ENCODE data around the gene RAPGEF4.

The RAPGEF4 gene

DNA sequence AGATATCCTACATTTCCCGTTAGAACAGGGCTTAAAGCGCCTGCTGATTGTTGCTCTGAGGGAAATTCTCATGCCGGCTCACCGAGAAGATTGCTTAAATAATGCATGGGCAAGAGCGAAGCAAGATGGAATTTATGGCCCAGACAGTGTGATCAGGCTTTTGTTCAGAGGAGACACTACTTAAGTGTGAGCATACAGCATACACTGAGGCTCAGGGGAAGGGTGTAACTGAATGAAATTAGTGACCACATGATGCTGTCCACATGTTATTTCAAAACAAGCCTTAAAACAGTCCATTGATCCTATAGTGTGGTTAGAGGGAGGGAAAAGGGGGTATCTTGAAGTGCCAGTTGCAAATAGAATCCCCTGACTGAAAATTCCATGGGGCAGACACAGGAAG lies 125.5 kb downstream of the RAPGEF4 start:
- no peak for ATAC-seq (ENCODE audit: insufficient read depth, low read depth)
- H2AFZ ChIP-seq (ENCODE audit: low read depth, low read length) = no peak overlapping the region
- no peak for TF ChIP-seq EZH2 (IDR thresholded peaks at IDR 0.05; ENCODE audit: borderline replicate concordance, low read depth, low read length, severe bottlenecking)
- TF ChIP-seq, protein P1, sequence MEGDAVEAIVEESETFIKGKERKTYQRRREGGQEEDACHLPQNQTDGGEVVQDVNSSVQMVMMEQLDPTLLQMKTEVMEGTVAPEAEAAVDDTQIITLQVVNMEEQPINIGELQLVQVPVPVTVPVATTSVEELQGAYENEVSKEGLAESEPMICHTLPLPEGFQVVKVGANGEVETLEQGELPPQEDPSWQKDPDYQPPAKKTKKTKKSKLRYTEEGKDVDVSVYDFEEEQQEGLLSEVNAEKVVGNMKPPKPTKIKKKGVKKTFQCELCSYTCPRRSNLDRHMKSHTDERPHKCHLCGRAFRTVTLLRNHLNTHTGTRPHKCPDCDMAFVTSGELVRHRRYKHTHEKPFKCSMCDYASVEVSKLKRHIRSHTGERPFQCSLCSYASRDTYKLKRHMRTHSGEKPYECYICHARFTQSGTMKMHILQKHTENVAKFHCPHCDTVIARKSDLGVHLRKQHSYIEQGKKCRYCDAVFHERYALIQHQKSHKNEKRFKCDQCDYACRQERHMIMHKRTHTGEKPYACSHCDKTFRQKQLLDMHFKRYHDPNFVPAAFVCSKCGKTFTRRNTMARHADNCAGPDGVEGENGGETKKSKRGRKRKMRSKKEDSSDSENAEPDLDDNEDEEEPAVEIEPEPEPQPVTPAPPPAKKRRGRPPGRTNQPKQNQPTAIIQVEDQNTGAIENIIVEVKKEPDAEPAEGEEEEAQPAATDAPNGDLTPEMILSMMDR (IDR thresholded peaks at IDR 0.05; ENCODE audit: borderline replicate concordance, extremely low read depth, low read length, poor library complexity, severe bottlenecking) = no peak
- no peaks in the 10 kb centered on the region for H3K79me2 ChIP-seq (ENCODE audit: insufficient read depth, low read length)
- no peak overlapping the region for H3K27ac ChIP-seq (ENCODE audit: low read length)
- no peaks in the 10 kb centered on the region for H3K36me3 ChIP-seq (ENCODE audit: insufficient read depth, low read length)
- H4K20me1 ChIP-seq (ENCODE audit: insufficient read depth, low read length) = no peaks in the 10 kb centered on the region
- H3K4me1 ChIP-seq (ENCODE audit: insufficient read depth, low read length) = no peaks in the 10 kb centered on the region
- H3K4me3 ChIP-seq (ENCODE audit: low read depth in 1 of 2, low read length in 2 of 2) = no peak overlapping the region
- H3K27me3 ChIP-seq (ENCODE audit: insufficient read depth, low read length, poor library complexity) = peaks cover 7% of the 10 kb centered on the region
- H3K4me2 ChIP-seq (ENCODE audit: insufficient read depth, low read length) = no peak overlapping the region
- no peaks in the 10 kb centered on the region for H3K9me3 ChIP-seq (ENCODE audit: insufficient read depth, low read length, severe bottlenecking)
- no peak overlapping the region for H3K9ac ChIP-seq (ENCODE audit: low read depth, low read length)
- DNase-seq = no peak

DNA sequence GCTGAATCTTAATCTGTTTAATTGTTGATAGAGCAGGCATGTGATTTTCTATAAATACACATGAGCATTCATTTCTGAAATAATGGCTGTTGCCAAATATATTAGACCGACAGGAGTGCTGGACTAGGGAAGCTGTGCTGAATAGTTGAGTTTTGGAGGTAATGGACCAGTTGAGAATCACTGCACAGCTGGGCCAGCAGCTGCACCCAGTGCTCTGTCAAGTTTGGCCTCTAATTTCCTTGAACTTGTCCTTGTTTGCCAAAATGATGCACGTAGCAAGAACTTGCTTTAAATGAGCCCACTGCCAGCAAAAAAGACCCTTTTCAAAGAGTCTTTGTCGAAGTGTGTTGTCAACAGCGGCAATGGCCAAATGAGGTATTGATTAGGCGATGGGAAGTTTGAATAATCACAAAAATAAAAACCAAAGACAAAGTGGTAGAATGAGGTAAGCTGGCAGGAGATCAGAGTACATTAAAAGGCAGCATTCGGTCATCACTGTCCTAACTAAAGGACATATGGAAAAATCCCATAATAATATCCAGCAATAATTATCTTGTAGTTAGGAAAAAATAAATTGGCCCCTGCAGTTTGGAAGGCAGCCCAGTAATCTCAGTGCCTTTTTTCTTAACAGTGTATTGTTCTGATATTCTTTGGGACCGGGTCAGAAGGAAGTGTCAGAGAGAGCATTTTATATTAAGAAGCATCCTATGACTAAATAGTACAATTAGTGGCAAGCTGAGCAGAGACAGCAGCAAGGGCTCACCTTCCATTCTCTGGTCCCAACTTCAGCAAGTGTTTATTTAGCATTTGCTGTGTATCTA lies 126.2 kb downstream of the RAPGEF4 start:
- no peaks in the 10 kb centered on the region for H3K4me1 ChIP-seq (ENCODE audit: insufficient read depth, low read length)
- no peak overlapping the region for H3K27ac ChIP-seq (ENCODE audit: low read length)
- no peaks in the 10 kb centered on the region for H3K9me3 ChIP-seq (ENCODE audit: insufficient read depth, low read length, severe bottlenecking)
- H4K20me1 ChIP-seq (ENCODE audit: insufficient read depth, low read length) = no peaks in the 10 kb centered on the region
- no peaks in the 10 kb centered on the region for H3K79me2 ChIP-seq (ENCODE audit: insufficient read depth, low read length)
- DNase-seq (no peak), ATAC-seq (ENCODE audit: insufficient read depth, low read depth) (no peak)
- H3K4me2 ChIP-seq (ENCODE audit: insufficient read depth, low read length) = no peak overlapping the region
- no peak overlapping the region for H2AFZ ChIP-seq (ENCODE audit: low read depth, low read length)
- no peak for TF ChIP-seq EZH2 (IDR thresholded peaks at IDR 0.05; ENCODE audit: borderline replicate concordance, low read depth, low read length, severe bottlenecking)
- TF ChIP-seq, protein P1 (IDR thresholded peaks at IDR 0.05; ENCODE audit: borderline replicate concordance, extremely low read depth, low read length, poor library complexity, severe bottlenecking) = no peak
- H3K9ac ChIP-seq (ENCODE audit: low read depth, low read length) = no peak overlapping the region
- H3K27me3 ChIP-seq (ENCODE audit: insufficient read depth, low read length, poor library complexity) = peaks cover 7% of the 10 kb centered on the region
- no peak overlapping the region for H3K4me3 ChIP-seq (ENCODE audit: low read depth in 1 of 2, low read length in 2 of 2)
- no peaks in the 10 kb centered on the region for H3K36me3 ChIP-seq (ENCODE audit: insufficient read depth, low read length)

DNA sequence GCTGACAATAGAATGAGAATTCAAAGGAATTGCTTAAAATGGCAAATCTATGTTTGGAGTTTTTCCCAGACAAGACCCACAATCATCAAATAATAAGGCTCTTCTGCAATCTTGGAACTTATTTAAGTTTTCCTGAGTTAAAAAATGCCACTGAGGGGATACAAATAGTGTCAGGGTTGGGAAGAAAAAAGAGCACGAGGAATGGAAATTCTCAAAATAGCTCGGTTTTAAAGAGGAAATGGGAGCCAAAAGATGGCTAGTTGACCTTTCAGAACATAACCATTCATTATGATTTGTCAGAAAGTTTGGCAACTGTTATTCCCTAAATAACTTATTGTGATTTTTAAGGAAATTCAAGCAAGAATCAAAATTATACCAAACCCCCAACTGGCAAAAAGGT lies 127.7 kb downstream of the RAPGEF4 start:
- H3K4me2 ChIP-seq (ENCODE audit: insufficient read depth, low read length) = no peak overlapping the region
- no peaks in the 10 kb centered on the region for H3K79me2 ChIP-seq (ENCODE audit: insufficient read depth, low read length)
- TF ChIP-seq, protein P1 (IDR thresholded peaks at IDR 0.05; ENCODE audit: borderline replicate concordance, extremely low read depth, low read length, poor library complexity, severe bottlenecking) = no peak
- TF ChIP-seq EZH2 (IDR thresholded peaks at IDR 0.05; ENCODE audit: borderline replicate concordance, low read depth, low read length, severe bottlenecking) = no peak
- H3K4me3 ChIP-seq (ENCODE audit: low read depth in 1 of 2, low read length in 2 of 2) = no peak overlapping the region
- no peak overlapping the region for H3K9ac ChIP-seq (ENCODE audit: low read depth, low read length)
- H4K20me1 ChIP-seq (ENCODE audit: insufficient read depth, low read length) = no peaks in the 10 kb centered on the region
- no peak for DNase-seq
- no peaks in the 10 kb centered on the region for H3K36me3 ChIP-seq (ENCODE audit: insufficient read depth, low read length)
- H3K4me1 ChIP-seq (ENCODE audit: insufficient read depth, low read length) = no peaks in the 10 kb centered on the region
- no peak overlapping the region for H2AFZ ChIP-seq (ENCODE audit: low read depth, low read length)
- ATAC-seq (ENCODE audit: insufficient read depth, low read depth) = no peak
- H3K9me3 ChIP-seq (ENCODE audit: insufficient read depth, low read length, severe bottlenecking) = no peaks in the 10 kb centered on the region
- H3K27ac ChIP-seq (ENCODE audit: low read length) = no peak overlapping the region
- H3K27me3 ChIP-seq (ENCODE audit: insufficient read depth, low read length, poor library complexity) = peaks cover 7% of the 10 kb centered on the region

Measured in DND-41 (cell line).